ENCODE data around the gene TTLL3. TPM values are rescaled to one million over a fixed set of nuclear protein-coding genes. Genes with fewer than 3 reads are reported as not detected.

Gene TTLL3
- total and polyA plus RNA-seq, 2 of the 13 experiments (the other 11 are each of a cell fraction or from before 2014, with no cell fraction given) = 9.5 to 51.2 TPM

GRCh38 chr3:9843715-9844438, 33.8 kb downstream of the TTLL3 start, which contains the start of gene RPUSD3 (continued):
- TF ChIP-seq HMGXB4 (CRISPR knock-in tag; IDR thresholded peaks at IDR 0.05; ENCODE audit: borderline replicate concordance in 1 of 2, low read depth in 1 of 2) (peak; percentile 58 to 69; a peak in 3 of 4 replicates), HNRNPL (IDR thresholded peaks at IDR 0.05; ENCODE audit: low read depth, low read length) (peak; percentile 51; the same call in 1 of the 2 replicates), ZNF326 (CRISPR knock-in tag; IDR thresholded peaks at IDR 0.05; ENCODE audit: borderline replicate concordance) (no peak), ZNF432 (CRISPR knock-in tag; IDR thresholded peaks at IDR 0.05; ENCODE audit: borderline replicate concordance) (no peak), ZNF839 (CRISPR knock-in tag; IDR thresholded peaks at IDR 0.05; ENCODE audit: borderline replicate concordance) (no peak), GZF1 (CRISPR knock-in tag; IDR thresholded peaks at IDR 0.05) (0 out of 2 replicates have a peak, but pooled peaks have one; percentile 65), ZNF337 (CRISPR knock-in tag; IDR thresholded peaks at IDR 0.05; ENCODE audit: borderline replicate concordance, low read depth) (no peak), ZNF891 (CRISPR knock-in tag; IDR thresholded peaks at IDR 0.05) (peak; percentile 70), ZNF20 (CRISPR knock-in tag; IDR thresholded peaks at IDR 0.05) (peak; percentile 70; the same call in 1 of the 2 replicates), FOXP4 (CRISPR knock-in tag; IDR thresholded peaks at IDR 0.05) (0 out of 2 replicates have a peak, but pooled peaks have one; percentile 10), ZNF567 (CRISPR knock-in tag; IDR thresholded peaks at IDR 0.05; ENCODE audit: borderline replicate concordance) (no peak), ZNF773 (CRISPR knock-in tag; IDR thresholded peaks at IDR 0.05; ENCODE audit: borderline replicate concordance) (no peak), IRF9 (CRISPR knock-in tag; IDR thresholded peaks at IDR 0.05; ENCODE audit: borderline replicate concordance) (no peak), KLF6 (CRISPR knock-in tag; IDR thresholded peaks at IDR 0.05) (peak; percentile 27; the same call in 1 of the 2 replicates), HOMEZ (CRISPR knock-in tag; IDR thresholded peaks at IDR 0.05; ENCODE audit: low read depth) (no peak), ZSCAN12 (CRISPR knock-in tag; IDR thresholded peaks at IDR 0.05) (no peak), SMAD3 (CRISPR knock-in tag; IDR thresholded peaks at IDR 0.05) (no peak), ZNF616 (CRISPR knock-in tag; IDR thresholded peaks at IDR 0.05; ENCODE audit: low read depth) (no peak)

Measured in HepG2 (cell line).